ENCODE results near the gene MRM3. TPM values are rescaled to one million over a fixed set of nuclear protein-coding genes. Genes with fewer than 3 reads are reported as not detected.
"Not testable (repeated sequence)": the region's sequence is repeated elsewhere in the genome, so short reads cannot be mapped to it uniquely, and the experiment has no call there.

The MRM3 gene
- total RNA-seq, 1 donor from 2014 or later, result 22.4 TPM

- DNase-seq, result no peak
- intact Hi-C loops (cut with micrococcal nuclease), result no loop called here
- no peak for ATAC-seq
Measured at GRCh38 chr17:806346-806745, 24.2 kb downstream of the MRM3 start.

- intact Hi-C loops (cut with micrococcal nuclease), result no loop called here
- DNase-seq (no peak), ATAC-seq (no peak)
Measured at GRCh38 chr17:806781-807522, 24.8 kb downstream of the MRM3 start.

- DNase-seq (no peak), ATAC-seq (no peak)
- intact Hi-C loops (cut with micrococcal nuclease), result no loop called here
Measured at GRCh38 chr17:807523-808294, 25.6 kb downstream of the MRM3 start.

- intact Hi-C loops (cut with micrococcal nuclease), result no loop called here
- no peak for DNase-seq
- no peak for ATAC-seq
Measured at GRCh38 chr17:811051-811784, 29.1 kb downstream of the MRM3 start.

- intact Hi-C loops (cut with micrococcal nuclease), result no loop called here
Measured at GRCh38 chr17:812638-813204, 30.6 kb downstream of the MRM3 start.

GRCh38 chr17:814371-814770 lies 32.2 kb downstream of the MRM3 start:
- DNase-seq (no peak), ATAC-seq (no peak)
- intact Hi-C loops (cut with micrococcal nuclease), result no loop called here

More at GRCh38 chr17:812638-813204, 30.6 kb downstream of the MRM3 start:
- ATAC-seq (no peak), DNase-seq (no peak)

GRCh38 chr17:819251-819650 lies 37.1 kb downstream of the MRM3 start:
- ATAC-seq (no peak), DNase-seq (no peak)
- intact Hi-C loops (cut with micrococcal nuclease), result no loop called here

GRCh38 chr17:823501-823902 lies 41.3 kb downstream of the MRM3 start:
- DNase-seq, result no peak
- ATAC-seq, result no peak
- intact Hi-C loops (cut with micrococcal nuclease), result no loop called here

GRCh38 chr17:824378-824777 lies 42.2 kb downstream of the MRM3 start:
- ATAC-seq, result peak; percentile 48
- no peak for DNase-seq
- intact Hi-C loops (cut with micrococcal nuclease), result no loop called here

GRCh38 chr17:825216-825615 lies 43.1 kb downstream of the MRM3 start:
- no peak for ATAC-seq
- intact Hi-C loops (cut with micrococcal nuclease), result no loop called here
- no peak for DNase-seq

GRCh38 chr17:826778-827177 lies 44.6 kb downstream of the MRM3 start:
- ATAC-seq (no peak), DNase-seq (no peak)
- intact Hi-C loops (cut with micrococcal nuclease), result no loop called here

GRCh38 chr17:828761-829160 lies 46.6 kb downstream of the MRM3 start:
- intact Hi-C loops (cut with micrococcal nuclease), result no loop called here
- ATAC-seq (no peak), DNase-seq (no peak)

- ATAC-seq; DNase-seq; intact Hi-C loops (cut with micrococcal nuclease): not testable (repeated sequence)
Measured at GRCh38 chr17:829614-830013, 47.5 kb downstream of the MRM3 start.

GRCh38 chr17:830381-830780 lies 48.2 kb downstream of the MRM3 start:
- intact Hi-C loops (cut with micrococcal nuclease), result no loop called here
- ATAC-seq (no peak), DNase-seq (no peak)

- DNase-seq, result no peak
- intact Hi-C loops (cut with micrococcal nuclease), result no loop called here
Measured at GRCh38 chr17:830950-831349, 48.8 kb downstream of the MRM3 start.

GRCh38 chr17:834136-834535 lies 52.0 kb downstream of the MRM3 start:
- no peak for ATAC-seq
- no peak for DNase-seq
- intact Hi-C loops (cut with micrococcal nuclease), result no loop called here

More at GRCh38 chr17:830950-831349, 48.8 kb downstream of the MRM3 start:
- ATAC-seq, result no peak

- ATAC-seq (no peak), DNase-seq (no peak)
- intact Hi-C loops (cut with micrococcal nuclease), result no loop called here
Measured at GRCh38 chr17:835263-835662, 53.1 kb downstream of the MRM3 start.

- ATAC-seq; intact Hi-C loops (cut with micrococcal nuclease); DNase-seq: not testable (repeated sequence)
Measured at GRCh38 chr17:835721-836120, 53.6 kb downstream of the MRM3 start.

GRCh38 chr17:836151-836550 lies 54.0 kb downstream of the MRM3 start:
- DNase-seq (no peak), ATAC-seq (no peak)
- intact Hi-C loops (cut with micrococcal nuclease), result no loop called here

- ATAC-seq (no peak), DNase-seq (no peak)
- intact Hi-C loops (cut with micrococcal nuclease), result no loop called here
Measured at GRCh38 chr17:838486-838885, 56.3 kb downstream of the MRM3 start.
